HepG2 (cell line): ENCODE data around the gene COL9A2. TPM values are rescaled to one million over a fixed set of nuclear protein-coding genes. Genes with fewer than 3 reads are reported as not detected.

Experiments used
- ATF3 ChIP-seq: sonication (generic); formaldehyde crosslinking; IDR thresholded peaks from 2 replicates; pipeline ENCODE4 v1.4.0; 2020; ENCODE audit warnings: missing genetic modification reagents
- BRF2 ChIP-seq: sonication (generic); formaldehyde crosslinking; IDR thresholded peaks from 2 replicates; pipeline ENCODE4 v1.8.1; 2022; ENCODE audit warnings: mild to moderate bottlenecking, missing genetic modification reagents
- EP300 ChIP-seq, 3 experiments: sonication (generic) in 1 of 3; formaldehyde crosslinking in 1 of 3; IDR thresholded peaks; 2 replicates each; pipeline versions ENCODE4 v1.5.1 to v1.6.1; 2011 to 2020; ENCODE audit warnings: low read depth in 2 of 3, low read length in 2 of 3, borderline replicate concordance in 1 of 3, improper control_type of control experiment in 1 of 3, mild to moderate bottlenecking in 1 of 3, missing genetic modification reagents in 1 of 3, moderate library complexity in 1 of 3
- FLYWCH1 ChIP-seq: sonication (generic); formaldehyde crosslinking; IDR thresholded peaks from 2 replicates; pipeline ENCODE4 v1.8.1; 2023; ENCODE audit warnings: mild to moderate bottlenecking, missing genetic modification reagents
- NFATC3 ChIP-seq: sonication (generic); formaldehyde crosslinking; IDR thresholded peaks from 2 replicates; pipeline ENCODE4 v1.5.1; 2020; ENCODE audit warnings: mild to moderate bottlenecking, missing genetic modification reagents
- NFIB ChIP-seq: sonication (generic); formaldehyde crosslinking; IDR thresholded peaks from 2 replicates; pipeline ENCODE4 v1.9.0; 2021; ENCODE audit warnings: missing genetic modification reagents, mild to moderate bottlenecking, borderline replicate concordance
- PBX2 ChIP-seq: IDR thresholded peaks from 2 replicates; pipeline ENCODE4 v1.6.1; 2016; ENCODE audit warnings: control low read depth
- PRDM15 ChIP-seq: sonication (generic); formaldehyde crosslinking; IDR thresholded peaks from 2 replicates; pipeline ENCODE4 v1.4.0; 2020; ENCODE audit warnings: missing genetic modification reagents
- RELA ChIP-seq: sonication (generic); formaldehyde crosslinking; IDR thresholded peaks from 2 replicates; pipeline ENCODE4 v1.4.0; 2020; ENCODE audit warnings: missing genetic modification reagents
- YEATS2 ChIP-seq: sonication (generic); formaldehyde crosslinking; IDR thresholded peaks from 2 replicates; pipeline ENCODE4 v1.4.0; 2020; ENCODE audit warnings: missing genetic modification reagents, borderline replicate concordance
- ZMYM3 ChIP-seq: sonication (generic); formaldehyde crosslinking; IDR thresholded peaks from 2 replicates; pipeline ENCODE4 v1.5.1; 2020; ENCODE audit warnings: mild to moderate bottlenecking, missing genetic modification reagents
- ZNF512B ChIP-seq: sonication (generic); formaldehyde crosslinking; IDR thresholded peaks from 2 replicates; pipeline ENCODE4 v1.5.1; 2020; ENCODE audit warnings: missing genetic modification reagents, mild to moderate bottlenecking, borderline replicate concordance
- ZNF574 ChIP-seq: sonication (generic); formaldehyde crosslinking; IDR thresholded peaks from 2 replicates; pipeline ENCODE4 v1.4.0; 2020; ENCODE audit warnings: missing genetic modification reagents
- ZNF780A ChIP-seq: sonication (generic); formaldehyde crosslinking; IDR thresholded peaks from 2 replicates; pipeline ENCODE4 v1.8.0; 2022; ENCODE audit warnings: mild to moderate bottlenecking, missing genetic modification reagents, moderate library complexity
- ZSCAN25 ChIP-seq: sonication (generic); formaldehyde crosslinking; IDR thresholded peaks from 2 replicates; pipeline ENCODE4 v1.8.0; 2022; ENCODE audit warnings: mild to moderate bottlenecking, missing genetic modification reagents
- polyA plus RNA-seq, 8 experiments: library from polyadenylated mRNA; depleted of rRNA in 3 of 8; stranded (reverse) in 7 of 8; unstranded in 1 of 8; fragments of >200 nt; fragmentation: Illumina TruSeq in 4 of 8; extraction: Trizol in 4 of 8; gene quantifications; 2 replicates each; pipeline versions ENCODE4 v1.2.1 to v1.2.3, GENCODE V29; 2011 to 2016; ENCODE audit warnings: low read depth in 4 of 8, missing spikeins in 1 of 8, mixed read lengths in 1 of 8; ENCODE audit not compliant: insufficient read depth in 1 of 8
- total RNA-seq, 5 experiments: library from RNA; depleted of rRNA; stranded (reverse); fragments of >200 nt; fragmentation: Illumina TruSeq; extraction: Trizol; gene quantifications; 2 replicates each; pipeline ENCODE4 v1.2.3, GENCODE V29; 2016; ENCODE audit warnings: low read depth in 1 of 5

The COL9A2 gene
- total and polyA plus RNA-seq, 2 of the 13 experiments (the other 11 are each of a cell fraction or from before 2014, with no cell fraction given) = 20.2 to 26.9 TPM

- TF ChIP-seq PRDM15 (CRISPR knock-in tag) = no peak
- TF ChIP-seq ATF3 (CRISPR knock-in tag) = no peak; the same call in none of the 2 replicates
- TF ChIP-seq ZSCAN25 = peak; percentile 78
- no peak for TF ChIP-seq FLYWCH1
- TF ChIP-seq NFIB (CRISPR knock-in tag) = no peak
- no peak for TF ChIP-seq PBX2 (CRISPR knock-in tag)
- peak; percentile 97 for TF ChIP-seq YEATS2 (CRISPR knock-in tag)
- no peak; the same call in 1 of the 2 replicates for TF ChIP-seq ZMYM3 (CRISPR knock-in tag)
- TF ChIP-seq BRF2 (CRISPR knock-in tag) = peak; percentile 53; the same call in 1 of the 2 replicates
- peak; percentile 96 for TF ChIP-seq ZNF574 (CRISPR knock-in tag)
- TF ChIP-seq ZNF512B (CRISPR knock-in tag) = peak; percentile 82
- TF ChIP-seq RELA (CRISPR knock-in tag) = no peak; the same call in 1 of the 2 replicates
- peak in 1 of 2 experiments; percentile 52; a peak in 3 of 4 replicates for TF ChIP-seq EP300 (IDR thresholded peaks at IDR 0.05; ENCODE audit: low read depth in 2 of 2, low read length in 2 of 2)
- TF ChIP-seq EP300 (CRISPR knock-in tag; IDR thresholded peaks at IDR 0.05; ENCODE audit: borderline replicate concordance) = peak; percentile 33; the same call in 1 of the 2 replicates
- TF ChIP-seq NFATC3 (CRISPR knock-in tag) = no peak
- TF ChIP-seq ZNF780A (CRISPR knock-in tag) = peak; percentile 69; the same call in 1 of the 2 replicates
Observed at GRCh38 chr1:40257688-40258444, 59.2 kb downstream of the COL9A2 start, which contains the start of gene ZMPSTE24 (continued).
